ENCODE measurements around the gene DLK1. TPM values are rescaled to one million over a fixed set of nuclear protein-coding genes. Genes with fewer than 3 reads are reported as not detected.

Gene DLK1
- total RNA-seq, 1 donor from 2014 or later = 0.86 TPM

- no peaks in the 10 kb centered on the region for H3K9me3 Mint-ChIP-seq (ENCODE audit: unreplicated experiment)
- peaks cover 31% of the 10 kb centered on the region for H3K27me3 Mint-ChIP-seq (ENCODE audit: unreplicated experiment)
- H3K4me3 Mint-ChIP-seq (ENCODE audit: unreplicated experiment) = no peak overlapping the region
- peaks cover 7% of the 10 kb centered on the region for H3K4me1 Mint-ChIP-seq (ENCODE audit: unreplicated experiment)
- no peak for DNase-seq (ENCODE audit: extremely low spot score, unreplicated experiment)
- H3K27ac Mint-ChIP-seq (ENCODE audit: unreplicated experiment) = no peak overlapping the region
- TF ChIP-seq, protein P1, sequence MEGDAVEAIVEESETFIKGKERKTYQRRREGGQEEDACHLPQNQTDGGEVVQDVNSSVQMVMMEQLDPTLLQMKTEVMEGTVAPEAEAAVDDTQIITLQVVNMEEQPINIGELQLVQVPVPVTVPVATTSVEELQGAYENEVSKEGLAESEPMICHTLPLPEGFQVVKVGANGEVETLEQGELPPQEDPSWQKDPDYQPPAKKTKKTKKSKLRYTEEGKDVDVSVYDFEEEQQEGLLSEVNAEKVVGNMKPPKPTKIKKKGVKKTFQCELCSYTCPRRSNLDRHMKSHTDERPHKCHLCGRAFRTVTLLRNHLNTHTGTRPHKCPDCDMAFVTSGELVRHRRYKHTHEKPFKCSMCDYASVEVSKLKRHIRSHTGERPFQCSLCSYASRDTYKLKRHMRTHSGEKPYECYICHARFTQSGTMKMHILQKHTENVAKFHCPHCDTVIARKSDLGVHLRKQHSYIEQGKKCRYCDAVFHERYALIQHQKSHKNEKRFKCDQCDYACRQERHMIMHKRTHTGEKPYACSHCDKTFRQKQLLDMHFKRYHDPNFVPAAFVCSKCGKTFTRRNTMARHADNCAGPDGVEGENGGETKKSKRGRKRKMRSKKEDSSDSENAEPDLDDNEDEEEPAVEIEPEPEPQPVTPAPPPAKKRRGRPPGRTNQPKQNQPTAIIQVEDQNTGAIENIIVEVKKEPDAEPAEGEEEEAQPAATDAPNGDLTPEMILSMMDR (IDR thresholded peaks at IDR 0.05) = no peak
- H3K36me3 Mint-ChIP-seq (ENCODE audit: unreplicated experiment) = peaks cover 4% of the 10 kb centered on the region
These were observed 39.3 kb downstream of the DLK1 start for GRCh38 chr14:100765991-100766390.

DNA sequence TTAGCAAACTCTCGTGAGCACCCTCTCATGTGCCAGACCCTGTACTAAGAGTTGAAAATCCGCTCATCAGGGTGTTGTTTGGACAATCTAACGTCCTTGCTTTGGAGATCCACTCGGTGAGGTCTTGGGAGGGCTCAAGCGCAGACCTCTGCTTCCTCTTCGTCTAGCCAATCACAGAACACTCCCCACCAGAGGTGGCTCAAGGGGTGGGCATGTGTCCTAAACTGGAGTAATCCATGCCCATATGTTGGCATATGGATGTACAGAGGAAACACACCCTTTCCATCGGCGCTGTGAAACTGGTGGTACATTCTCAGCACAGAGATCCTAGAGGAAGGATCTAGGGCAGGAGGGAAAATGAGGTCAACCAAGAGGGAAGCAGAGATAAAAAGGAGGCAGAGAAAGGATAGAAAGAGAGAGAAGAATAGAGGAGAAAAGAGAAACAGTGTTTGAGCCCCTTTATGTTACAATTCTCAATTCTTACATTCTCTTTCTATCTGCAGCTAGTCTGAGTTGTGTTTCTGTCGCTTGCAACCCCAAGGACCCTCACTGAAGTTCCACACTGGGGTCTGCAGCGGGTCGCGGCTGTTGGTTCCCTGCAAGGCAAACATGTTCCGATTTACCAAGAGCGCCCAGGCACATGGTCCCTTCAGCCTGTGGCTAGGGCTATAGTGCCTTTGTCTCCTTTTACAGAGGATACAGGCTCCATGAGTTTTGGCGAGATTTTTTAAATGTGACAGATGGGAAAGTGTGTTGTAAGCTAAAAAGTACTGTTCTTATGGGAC is 40.5 kb downstream of the DLK1 start:
- no peak overlapping the region for H3K27ac Mint-ChIP-seq (ENCODE audit: unreplicated experiment)

GRCh38 chr14:100767788-100768536 is 41.3 kb downstream of the DLK1 start:
- no peaks in the 10 kb centered on the region for H3K9me3 Mint-ChIP-seq (ENCODE audit: unreplicated experiment)
- TF ChIP-seq, protein P1 (IDR thresholded peaks at IDR 0.05) = no peak
- no peaks in the 10 kb centered on the region for H3K4me1 Mint-ChIP-seq (ENCODE audit: unreplicated experiment)
- no peak overlapping the region for H3K27ac Mint-ChIP-seq (ENCODE audit: unreplicated experiment)
- no peak for DNase-seq (ENCODE audit: extremely low spot score, unreplicated experiment)
- no peak overlapping the region for H3K4me3 Mint-ChIP-seq (ENCODE audit: unreplicated experiment)
- peaks cover 33% of the 10 kb centered on the region for H3K27me3 Mint-ChIP-seq (ENCODE audit: unreplicated experiment)
- H3K36me3 Mint-ChIP-seq (ENCODE audit: unreplicated experiment) = no peaks in the 10 kb centered on the region

More for the DNA sequence above, 40.5 kb downstream of the DLK1 start:
- no peak for DNase-seq (ENCODE audit: extremely low spot score, unreplicated experiment)
- H3K36me3 Mint-ChIP-seq (ENCODE audit: unreplicated experiment) = no peaks in the 10 kb centered on the region
- TF ChIP-seq, protein P1 (IDR thresholded peaks at IDR 0.05) = no peak
- peaks cover 2% of the 10 kb centered on the region for H3K4me1 Mint-ChIP-seq (ENCODE audit: unreplicated experiment)
- H3K9me3 Mint-ChIP-seq (ENCODE audit: unreplicated experiment) = no peaks in the 10 kb centered on the region
- peaks cover 33% of the 10 kb centered on the region for H3K27me3 Mint-ChIP-seq (ENCODE audit: unreplicated experiment)
- H3K4me3 Mint-ChIP-seq (ENCODE audit: unreplicated experiment) = no peak overlapping the region

GRCh38 chr14:100769035-100769939 is 42.6 kb downstream of the DLK1 start:
- Mint-ChIP-seq H3K36me3 (ENCODE audit: unreplicated experiment) (no peaks in the 10 kb centered on the region), H3K4me1 (ENCODE audit: unreplicated experiment) (no peaks in the 10 kb centered on the region), H3K27me3 (ENCODE audit: unreplicated experiment) (peaks cover 30% of the 10 kb centered on the region), H3K27ac (ENCODE audit: unreplicated experiment) (no peak overlapping the region), H3K9me3 (ENCODE audit: unreplicated experiment) (no peaks in the 10 kb centered on the region), H3K4me3 (ENCODE audit: unreplicated experiment) (no peak overlapping the region)
- no peak for DNase-seq (ENCODE audit: extremely low spot score, unreplicated experiment)
- TF ChIP-seq, protein P1 (IDR thresholded peaks at IDR 0.05) = no peak

Measured in osteocyte (in vitro differentiated cells).